Measurements from ENCODE around the gene FAM222A.

DNA sequence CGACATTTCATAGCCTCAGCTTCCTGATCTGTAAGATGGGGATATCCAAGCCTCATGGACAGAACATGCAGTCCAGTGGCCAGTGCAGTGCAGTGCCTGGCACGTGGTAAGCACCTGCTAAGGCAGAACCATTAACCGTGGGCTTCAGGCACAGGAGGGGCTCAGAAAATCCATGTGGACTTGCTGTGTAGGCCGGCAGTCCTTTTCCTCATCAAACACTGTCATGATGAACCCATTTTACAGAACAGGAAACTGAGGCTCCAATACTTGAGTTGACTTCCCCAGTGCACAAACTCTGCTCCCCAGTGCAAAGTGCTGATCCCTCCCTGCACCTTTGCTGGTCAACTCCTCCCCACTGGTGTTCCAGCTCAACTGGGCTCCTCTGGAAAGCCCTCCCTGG, 101.6 kb downstream of the FAM222A start:
- TF ChIP-seq, protein P1, sequence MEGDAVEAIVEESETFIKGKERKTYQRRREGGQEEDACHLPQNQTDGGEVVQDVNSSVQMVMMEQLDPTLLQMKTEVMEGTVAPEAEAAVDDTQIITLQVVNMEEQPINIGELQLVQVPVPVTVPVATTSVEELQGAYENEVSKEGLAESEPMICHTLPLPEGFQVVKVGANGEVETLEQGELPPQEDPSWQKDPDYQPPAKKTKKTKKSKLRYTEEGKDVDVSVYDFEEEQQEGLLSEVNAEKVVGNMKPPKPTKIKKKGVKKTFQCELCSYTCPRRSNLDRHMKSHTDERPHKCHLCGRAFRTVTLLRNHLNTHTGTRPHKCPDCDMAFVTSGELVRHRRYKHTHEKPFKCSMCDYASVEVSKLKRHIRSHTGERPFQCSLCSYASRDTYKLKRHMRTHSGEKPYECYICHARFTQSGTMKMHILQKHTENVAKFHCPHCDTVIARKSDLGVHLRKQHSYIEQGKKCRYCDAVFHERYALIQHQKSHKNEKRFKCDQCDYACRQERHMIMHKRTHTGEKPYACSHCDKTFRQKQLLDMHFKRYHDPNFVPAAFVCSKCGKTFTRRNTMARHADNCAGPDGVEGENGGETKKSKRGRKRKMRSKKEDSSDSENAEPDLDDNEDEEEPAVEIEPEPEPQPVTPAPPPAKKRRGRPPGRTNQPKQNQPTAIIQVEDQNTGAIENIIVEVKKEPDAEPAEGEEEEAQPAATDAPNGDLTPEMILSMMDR (conservative IDR thresholded peaks at IDR 0.05 in 1 of 2, IDR thresholded peaks at IDR 0.05 in 1 of 2; ENCODE audit: extremely low read depth in 1 of 2, insufficient read depth in 1 of 2, low read depth in 1 of 2, low read length in 2 of 2), result no peak
- no peak for TF ChIP-seq EZH2 (IDR thresholded peaks at IDR 0.05; ENCODE audit: borderline replicate concordance, low read length)

All from mammary epithelial cell (primary cell).